ENCODE measurements around the gene CYYR1.

DNA sequence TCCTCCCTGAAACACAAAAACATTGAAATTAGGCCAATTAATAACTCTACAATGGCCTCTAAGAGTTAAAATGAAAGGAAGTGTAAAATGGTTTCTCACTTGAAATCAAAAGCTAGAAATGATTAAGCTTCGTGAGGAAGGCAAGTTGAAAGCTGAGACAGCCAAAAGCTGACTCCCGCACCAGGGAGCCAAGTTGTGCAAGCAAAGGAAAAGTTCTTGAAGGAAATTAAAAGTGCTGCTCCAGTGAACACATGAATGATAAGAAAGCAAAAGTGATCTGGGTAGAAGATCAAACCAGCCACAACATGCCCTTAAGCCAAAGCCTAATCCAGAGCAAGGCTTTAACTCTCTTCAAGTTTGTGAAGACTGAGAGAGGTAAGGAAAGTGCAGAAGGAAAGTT lies 22.8 kb downstream of the CYYR1 start:
- TF ChIP-seq POLR2A (IDR thresholded peaks at IDR 0.05; ENCODE audit: low read depth, low read length): no peak
- TF ChIP-seq TAF1 (IDR thresholded peaks at IDR 0.05; ENCODE audit: borderline replicate concordance, low read depth, low read length): no peak
- no peak for TF ChIP-seq POLR2AphosphoS5 (IDR thresholded peaks at IDR 0.05; ENCODE audit: low read depth, low read length)

Data from GM12892 (cell line).